ENCODE measurements around the gene AGPAT4. TPM values are rescaled to one million over a fixed set of nuclear protein-coding genes. Genes with fewer than 3 reads are reported as not detected.

The AGPAT4 gene
- total RNA-seq, 1 experiment from 2014 or later = 10.1 TPM

DNA sequence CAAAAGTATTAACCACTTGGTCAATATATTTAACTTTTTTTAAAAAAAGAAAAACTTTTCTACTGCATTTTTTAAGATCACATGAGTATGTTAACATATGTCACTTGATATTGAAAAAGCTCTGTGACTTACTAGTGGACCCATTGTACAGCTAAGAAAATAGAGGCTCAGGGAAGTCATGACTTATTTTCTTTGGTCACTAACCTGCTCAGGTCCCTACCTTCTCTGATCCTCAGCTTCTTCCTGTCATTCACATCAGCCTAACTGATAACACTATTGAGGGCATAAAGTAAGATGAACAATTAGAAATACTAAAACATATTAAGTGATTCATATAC lies 19.8 kb downstream of the AGPAT4 start:
- Histone ChIP-seq H3K27me3 (replicated peaks; ENCODE audit: insufficient read depth, low read depth, low read length, poor library complexity) (no peaks in the 10 kb centered on the region), H3K36me3 (ENCODE audit: insufficient read depth, low read length, poor library complexity, severe bottlenecking) (no peaks in the 10 kb centered on the region), H3K4me1 (ENCODE audit: insufficient read depth, low read length, poor library complexity, severe bottlenecking) (no peaks in the 10 kb centered on the region), H3K9me3 (ENCODE audit: low read depth, low read length, poor library complexity, severe bottlenecking) (no peaks in the 10 kb centered on the region), H3K4me3 (ENCODE audit: low read depth, low read length, poor library complexity, severe bottlenecking) (no peak overlapping the region), H3K27ac (ENCODE audit: low read depth, low read length, poor library complexity, severe bottlenecking) (no peak overlapping the region)
- no TSS peak for BruUV-seq (replicated peaks)
- DNase-seq (ENCODE audit: low spot score) = no peak
- intact Hi-C loops (cut with micrococcal nuclease; ENCODE audit: unreplicated experiment) = no loop called here
- CTCF ChIA-PET = no interaction called here
- POLR2A ChIA-PET (ENCODE audit: low non-redundant PET) = no interaction called here
- TF ChIP-seq, protein P1, sequence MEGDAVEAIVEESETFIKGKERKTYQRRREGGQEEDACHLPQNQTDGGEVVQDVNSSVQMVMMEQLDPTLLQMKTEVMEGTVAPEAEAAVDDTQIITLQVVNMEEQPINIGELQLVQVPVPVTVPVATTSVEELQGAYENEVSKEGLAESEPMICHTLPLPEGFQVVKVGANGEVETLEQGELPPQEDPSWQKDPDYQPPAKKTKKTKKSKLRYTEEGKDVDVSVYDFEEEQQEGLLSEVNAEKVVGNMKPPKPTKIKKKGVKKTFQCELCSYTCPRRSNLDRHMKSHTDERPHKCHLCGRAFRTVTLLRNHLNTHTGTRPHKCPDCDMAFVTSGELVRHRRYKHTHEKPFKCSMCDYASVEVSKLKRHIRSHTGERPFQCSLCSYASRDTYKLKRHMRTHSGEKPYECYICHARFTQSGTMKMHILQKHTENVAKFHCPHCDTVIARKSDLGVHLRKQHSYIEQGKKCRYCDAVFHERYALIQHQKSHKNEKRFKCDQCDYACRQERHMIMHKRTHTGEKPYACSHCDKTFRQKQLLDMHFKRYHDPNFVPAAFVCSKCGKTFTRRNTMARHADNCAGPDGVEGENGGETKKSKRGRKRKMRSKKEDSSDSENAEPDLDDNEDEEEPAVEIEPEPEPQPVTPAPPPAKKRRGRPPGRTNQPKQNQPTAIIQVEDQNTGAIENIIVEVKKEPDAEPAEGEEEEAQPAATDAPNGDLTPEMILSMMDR (conservative IDR thresholded peaks at IDR 0.05; ENCODE audit: low read depth, low read length) = no peak
- no peak for TF ChIP-seq EZH2 (IDR thresholded peaks at IDR 0.05; ENCODE audit: borderline replicate concordance, low read depth, low read length, poor library complexity, severe bottlenecking)

DNA sequence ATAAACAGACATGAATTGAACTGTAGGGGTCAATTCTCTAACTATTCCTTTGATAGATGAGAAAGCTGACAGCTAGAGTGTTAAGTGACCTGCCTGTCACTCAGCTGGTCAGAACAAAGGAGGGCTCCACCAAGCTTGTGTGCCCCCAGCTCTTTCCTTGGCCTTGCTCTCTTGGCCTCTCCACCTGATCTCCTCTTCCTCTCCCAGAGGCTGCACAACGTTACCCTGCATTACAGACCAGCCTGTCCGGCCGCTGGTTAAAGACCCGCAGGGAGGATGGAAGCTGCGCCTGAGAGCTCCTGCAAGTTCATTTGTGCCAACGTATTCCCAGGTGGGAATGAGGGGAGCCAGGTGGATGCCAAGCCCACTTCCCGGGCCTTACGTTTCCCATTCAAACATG lies 22.5 kb downstream of the AGPAT4 start:
- Histone ChIP-seq H3K36me3 (ENCODE audit: insufficient read depth, low read length, poor library complexity, severe bottlenecking) (no peaks in the 10 kb centered on the region), H3K27me3 (replicated peaks; ENCODE audit: insufficient read depth, low read depth, low read length, poor library complexity) (no peaks in the 10 kb centered on the region), H3K27ac (ENCODE audit: low read depth, low read length, poor library complexity, severe bottlenecking) (no peak overlapping the region), H3K4me3 (ENCODE audit: low read depth, low read length, poor library complexity, severe bottlenecking) (no peak overlapping the region), H3K4me1 (ENCODE audit: insufficient read depth, low read length, poor library complexity, severe bottlenecking) (no peaks in the 10 kb centered on the region), H3K9me3 (ENCODE audit: low read depth, low read length, poor library complexity, severe bottlenecking) (no peaks in the 10 kb centered on the region)
- intact Hi-C loops (cut with micrococcal nuclease; ENCODE audit: unreplicated experiment) = no loop called here
- POLR2A ChIA-PET (ENCODE audit: low non-redundant PET) = no interaction called here
- no peak for DNase-seq (ENCODE audit: low spot score)
- BruUV-seq (replicated peaks) = no TSS peak
- CTCF ChIA-PET = no interaction called here
- TF ChIP-seq EZH2 (IDR thresholded peaks at IDR 0.05; ENCODE audit: borderline replicate concordance, low read depth, low read length, poor library complexity, severe bottlenecking) = no peak
- TF ChIP-seq, protein P1 (conservative IDR thresholded peaks at IDR 0.05; ENCODE audit: low read depth, low read length) = no peak

DNA sequence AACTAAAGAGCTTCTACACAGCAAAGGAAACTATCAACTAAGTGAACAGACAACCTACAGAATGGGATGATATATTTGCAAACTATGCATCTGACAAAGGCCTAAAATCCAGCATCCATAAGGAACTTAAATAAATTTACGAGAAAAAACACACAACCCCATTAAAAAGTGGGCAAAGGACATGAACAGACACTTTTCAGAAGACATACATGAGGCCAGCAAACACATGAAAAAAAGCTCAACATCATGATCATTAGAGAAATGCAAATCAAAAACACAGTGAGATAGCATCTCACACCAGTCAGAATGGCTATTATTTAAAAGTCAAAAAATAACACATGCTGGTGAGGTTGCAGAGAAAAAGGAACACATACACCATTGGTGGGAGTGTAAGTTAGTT lies 24.5 kb downstream of the AGPAT4 start:
- intact Hi-C loops (cut with micrococcal nuclease; ENCODE audit: unreplicated experiment) = no loop called here
- no peak for DNase-seq (ENCODE audit: low spot score)

More for the DNA sequence above, 24.5 kb downstream of the AGPAT4 start:
- no TSS peak for BruUV-seq (replicated peaks)
- TF ChIP-seq EZH2 (IDR thresholded peaks at IDR 0.05; ENCODE audit: borderline replicate concordance, low read depth, low read length, poor library complexity, severe bottlenecking) = no peak
- TF ChIP-seq, protein P1 (conservative IDR thresholded peaks at IDR 0.05; ENCODE audit: low read depth, low read length) = no peak
- Histone ChIP-seq H3K4me1 (ENCODE audit: insufficient read depth, low read length, poor library complexity, severe bottlenecking) (no peaks in the 10 kb centered on the region), H3K27ac (ENCODE audit: low read depth, low read length, poor library complexity, severe bottlenecking) (no peak overlapping the region), H3K4me3 (ENCODE audit: low read depth, low read length, poor library complexity, severe bottlenecking) (no peak overlapping the region), H3K27me3 (replicated peaks; ENCODE audit: insufficient read depth, low read depth, low read length, poor library complexity) (no peaks in the 10 kb centered on the region), H3K36me3 (ENCODE audit: insufficient read depth, low read length, poor library complexity, severe bottlenecking) (no peaks in the 10 kb centered on the region), H3K9me3 (ENCODE audit: low read depth, low read length, poor library complexity, severe bottlenecking) (no peaks in the 10 kb centered on the region)
- CTCF ChIA-PET = no interaction called here
- POLR2A ChIA-PET (ENCODE audit: low non-redundant PET) = no interaction called here

Measured in A673 (cell line).